Measurements from ENCODE around the gene WWOX. TPM values are rescaled to one million over a fixed set of nuclear protein-coding genes. Genes with fewer than 3 reads are reported as not detected.

Gene WWOX
- total RNA-seq, 1 donor from 2014 or later, result 29.6 TPM

DNA sequence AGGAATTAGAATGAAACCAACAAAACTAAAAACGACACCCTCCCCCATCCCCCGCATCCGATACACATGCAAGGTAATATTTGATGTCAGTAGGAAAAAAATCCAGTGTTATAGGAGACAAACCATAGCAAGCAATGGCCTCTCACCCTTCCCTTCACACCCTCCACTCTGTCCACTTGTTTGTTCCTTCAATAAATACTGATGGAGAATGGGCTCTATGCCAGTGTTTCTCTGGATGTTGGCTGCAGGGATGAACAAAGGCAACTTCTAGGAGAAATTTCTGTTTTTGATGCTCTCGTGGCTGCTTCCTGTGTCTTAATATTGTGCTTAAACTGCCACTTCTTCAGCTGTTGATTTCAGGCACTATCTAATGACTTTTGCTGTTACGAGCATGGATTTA, 98.8 kb downstream of the WWOX start:
- no peak overlapping the region for H3K4me3 ChIP-seq (ENCODE audit: low read depth, low read length)
- no peak for DNase-seq (ENCODE audit: low read depth)
- TF ChIP-seq, protein P1, sequence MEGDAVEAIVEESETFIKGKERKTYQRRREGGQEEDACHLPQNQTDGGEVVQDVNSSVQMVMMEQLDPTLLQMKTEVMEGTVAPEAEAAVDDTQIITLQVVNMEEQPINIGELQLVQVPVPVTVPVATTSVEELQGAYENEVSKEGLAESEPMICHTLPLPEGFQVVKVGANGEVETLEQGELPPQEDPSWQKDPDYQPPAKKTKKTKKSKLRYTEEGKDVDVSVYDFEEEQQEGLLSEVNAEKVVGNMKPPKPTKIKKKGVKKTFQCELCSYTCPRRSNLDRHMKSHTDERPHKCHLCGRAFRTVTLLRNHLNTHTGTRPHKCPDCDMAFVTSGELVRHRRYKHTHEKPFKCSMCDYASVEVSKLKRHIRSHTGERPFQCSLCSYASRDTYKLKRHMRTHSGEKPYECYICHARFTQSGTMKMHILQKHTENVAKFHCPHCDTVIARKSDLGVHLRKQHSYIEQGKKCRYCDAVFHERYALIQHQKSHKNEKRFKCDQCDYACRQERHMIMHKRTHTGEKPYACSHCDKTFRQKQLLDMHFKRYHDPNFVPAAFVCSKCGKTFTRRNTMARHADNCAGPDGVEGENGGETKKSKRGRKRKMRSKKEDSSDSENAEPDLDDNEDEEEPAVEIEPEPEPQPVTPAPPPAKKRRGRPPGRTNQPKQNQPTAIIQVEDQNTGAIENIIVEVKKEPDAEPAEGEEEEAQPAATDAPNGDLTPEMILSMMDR (conservative IDR thresholded peaks at IDR 0.05; ENCODE audit: low read depth, low read length), result no peak

DNA sequence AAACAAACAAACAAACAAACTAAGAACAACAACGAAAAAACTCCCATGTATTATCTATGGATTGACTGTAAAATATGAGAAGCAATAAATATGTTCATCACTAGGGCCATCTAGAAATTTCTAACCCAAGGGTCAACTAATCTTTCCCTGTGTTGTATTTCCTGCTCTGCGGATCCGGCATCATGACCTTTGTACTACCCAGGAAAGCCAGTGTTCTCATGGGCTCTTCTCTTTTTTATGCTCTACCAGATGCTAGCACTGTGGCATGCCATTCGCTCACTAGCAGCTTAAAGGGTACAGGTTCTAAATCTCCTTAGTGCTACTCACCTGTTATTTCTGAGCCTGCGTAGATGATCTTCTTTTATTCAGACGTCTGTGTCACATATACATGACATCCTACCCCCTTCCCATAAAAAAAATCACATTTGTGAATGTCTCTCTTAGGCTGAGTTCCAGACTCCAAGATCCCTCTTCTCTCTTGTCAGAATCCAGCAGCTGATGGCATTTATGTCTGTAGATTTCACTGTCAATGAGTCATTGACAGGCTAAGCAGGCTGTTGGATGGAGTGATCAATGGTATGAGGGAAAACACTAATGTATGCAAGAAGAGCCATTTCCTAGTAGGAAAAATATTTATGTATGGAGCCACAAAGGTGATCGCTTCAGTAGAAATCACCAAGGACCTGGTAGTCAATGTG, 100.0 kb downstream of the WWOX start:
- DNase-seq (ENCODE audit: low read depth), result no peak
- no peak overlapping the region for H3K4me3 ChIP-seq (ENCODE audit: low read depth, low read length)
- TF ChIP-seq, protein P1 (conservative IDR thresholded peaks at IDR 0.05; ENCODE audit: low read depth, low read length), result no peak

DNA sequence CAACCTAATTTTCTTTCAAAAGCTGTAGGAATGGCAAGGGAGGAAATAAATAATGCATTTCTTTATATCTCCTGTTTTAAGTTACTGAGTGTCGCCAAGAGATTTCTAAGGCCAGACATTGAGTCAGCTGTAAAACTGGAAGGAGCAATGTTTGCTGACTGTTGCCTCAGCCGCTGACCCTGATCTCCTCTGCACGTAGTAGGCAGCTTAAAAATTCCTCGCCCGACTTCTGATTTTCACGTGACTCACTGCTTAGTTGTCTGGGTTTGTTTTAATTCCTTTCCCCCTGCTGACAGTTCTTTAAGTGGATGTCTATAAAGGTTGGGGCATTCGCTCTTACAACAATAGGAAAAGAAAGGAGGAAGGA, 100.6 kb downstream of the WWOX start:
- no peak overlapping the region for H3K4me3 ChIP-seq (ENCODE audit: low read depth, low read length)
- TF ChIP-seq, protein P1 (conservative IDR thresholded peaks at IDR 0.05; ENCODE audit: low read depth, low read length), result no peak
- DNase-seq (ENCODE audit: low read depth), result no peak

DNA sequence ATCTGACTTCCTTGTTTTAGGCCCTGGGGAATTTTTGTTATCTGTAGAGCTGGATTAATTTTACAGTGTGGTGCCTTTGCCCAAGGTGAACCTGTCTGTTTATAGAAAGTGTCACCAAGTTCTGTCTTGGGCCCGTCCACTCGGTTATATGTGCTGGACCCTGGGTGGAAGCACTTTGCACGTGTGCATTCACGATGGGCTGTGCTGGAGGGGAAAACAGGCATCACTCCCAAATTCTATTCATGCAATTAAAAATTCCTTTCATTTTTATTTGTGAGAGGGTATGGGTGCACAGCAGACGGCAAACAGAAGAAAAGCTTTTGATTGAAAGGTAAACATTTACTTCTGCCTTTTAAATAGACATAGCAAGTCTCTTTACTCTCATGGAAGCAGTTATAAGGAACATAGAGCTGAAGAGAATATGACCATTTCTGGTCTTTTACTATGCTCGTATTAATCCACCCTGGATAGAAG, 101.2 kb downstream of the WWOX start:
- no peak overlapping the region for H3K4me3 ChIP-seq (ENCODE audit: low read depth, low read length)
- DNase-seq (ENCODE audit: low read depth), result no peak
- TF ChIP-seq, protein P1 (conservative IDR thresholded peaks at IDR 0.05; ENCODE audit: low read depth, low read length), result no peak

DNA sequence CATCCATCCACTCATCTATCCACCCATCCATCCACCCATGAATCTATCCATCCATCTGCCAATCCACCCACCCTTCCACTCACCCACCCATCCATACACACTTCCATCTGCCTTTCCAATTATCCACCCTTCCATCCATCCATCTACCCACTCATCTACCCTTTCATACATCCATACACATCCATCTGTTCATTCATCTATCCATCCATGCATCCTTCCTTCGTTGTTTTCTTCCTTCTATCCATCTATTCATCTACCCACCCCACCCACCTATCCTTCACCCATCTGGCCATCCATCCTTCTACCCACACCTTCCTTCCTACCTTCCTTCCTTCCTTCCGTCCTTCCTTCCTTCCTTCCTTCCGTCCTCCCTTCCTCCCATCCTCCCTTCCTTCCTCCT, 106.1 kb downstream of the WWOX start:
- H3K4me3 ChIP-seq (ENCODE audit: low read depth, low read length), result no peak overlapping the region
- TF ChIP-seq, protein P1 (conservative IDR thresholded peaks at IDR 0.05; ENCODE audit: low read depth, low read length), result no peak
- no peak for DNase-seq (ENCODE audit: low read depth)

DNA sequence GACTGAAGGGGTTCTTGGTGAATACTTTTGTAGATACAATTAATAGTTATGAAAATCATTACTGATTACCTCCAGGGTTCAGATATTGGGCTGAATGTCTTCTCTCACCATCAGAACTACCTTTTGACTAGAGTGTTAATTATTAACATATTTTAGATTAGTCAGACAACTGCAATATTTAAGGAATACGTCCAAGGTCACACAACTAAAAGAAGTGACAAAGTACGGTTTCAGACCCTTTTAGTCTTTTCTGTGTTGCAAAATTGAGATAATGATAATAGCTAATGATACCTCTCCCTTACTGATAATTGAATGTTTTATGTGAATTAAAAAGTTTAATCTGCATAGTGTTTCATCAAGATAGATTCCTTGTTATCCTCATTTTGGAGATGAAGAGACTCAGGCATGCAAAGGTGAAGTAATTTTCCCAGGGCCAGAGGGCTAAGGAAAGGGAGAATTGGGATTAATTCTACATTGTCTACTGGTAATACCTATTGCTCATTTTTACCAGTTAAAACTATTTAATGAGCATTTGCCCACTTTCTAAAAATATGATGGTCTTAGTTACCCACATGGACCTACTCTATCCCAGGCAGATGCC, 107.3 kb downstream of the WWOX start:
- TF ChIP-seq, protein P1 (conservative IDR thresholded peaks at IDR 0.05; ENCODE audit: low read depth, low read length), result no peak
- H3K4me3 ChIP-seq (ENCODE audit: low read depth, low read length), result no peak overlapping the region

More for the DNA sequence above, 107.3 kb downstream of the WWOX start:
- no peak for DNase-seq (ENCODE audit: low read depth)

All from epithelial cell of proximal tubule (primary cell).